ENCODE measurements around the gene PBOV1.

Gene PBOV1

GRCh38 chr6:138230759-138231380 is 12.6 kb upstream of the PBOV1 start:
- DNase-seq (ENCODE audit: low read depth), result no peak
- TF ChIP-seq CTCF (IDR thresholded peaks at IDR 0.05; ENCODE audit: control insufficient read depth, extremely low read depth, insufficient read depth), result no peak

GRCh38 chr6:138230221-138230620 is 11.9 kb upstream of the PBOV1 start:
- DNase-seq (ENCODE audit: low read depth), result no peak
- H3K4me3 ChIP-seq (ENCODE audit: low read depth, low read length), result peak overlapping the region; percentile 20; the same call in 1 of the 2 replicates
- TF ChIP-seq CTCF (IDR thresholded peaks at IDR 0.05; ENCODE audit: control insufficient read depth, extremely low read depth, insufficient read depth), result no peak

More at GRCh38 chr6:138230759-138231380, 12.6 kb upstream of the PBOV1 start:
- peak overlapping the region; percentile 20 for H3K4me3 ChIP-seq (ENCODE audit: low read depth, low read length)

- TF ChIP-seq CTCF (IDR thresholded peaks at IDR 0.05; ENCODE audit: control insufficient read depth, extremely low read depth, insufficient read depth), result no peak
- DNase-seq (ENCODE audit: low read depth), result no peak
- peak overlapping the region; percentile 17; the same call in 1 of the 2 replicates for H3K4me3 ChIP-seq (ENCODE audit: low read depth, low read length)
These were observed 11.4 kb upstream of the PBOV1 start for GRCh38 chr6:138229663-138230179.

- H3K4me3 ChIP-seq (ENCODE audit: low read depth, low read length), result no peak overlapping the region
- TF ChIP-seq CTCF (IDR thresholded peaks at IDR 0.05; ENCODE audit: control insufficient read depth, extremely low read depth, insufficient read depth), result no peak
- DNase-seq (ENCODE audit: low read depth), result no peak
These were observed 10.8 kb upstream of the PBOV1 start for GRCh38 chr6:138229072-138229471.

- peak overlapping the region; percentile 31 for H3K4me3 ChIP-seq (ENCODE audit: low read depth, low read length)
- DNase-seq (ENCODE audit: low read depth), result peak; percentile 98
- TF ChIP-seq CTCF (IDR thresholded peaks at IDR 0.05; ENCODE audit: control insufficient read depth, extremely low read depth, insufficient read depth), result 0 out of 2 replicates have a peak, but pooled peaks have one; percentile 10
These were observed 9.1 kb upstream of the PBOV1 start for GRCh38 chr6:138227316-138227781.

GRCh38 chr6:138226700-138227315 is 8.5 kb upstream of the PBOV1 start:
- peak overlapping the region; percentile 31 for H3K4me3 ChIP-seq (ENCODE audit: low read depth, low read length)
- TF ChIP-seq CTCF (IDR thresholded peaks at IDR 0.05; ENCODE audit: control insufficient read depth, extremely low read depth, insufficient read depth), result no peak
- DNase-seq (ENCODE audit: low read depth), result no peak

All from LNCaP clone FGC (cell line).